Measurements from ENCODE around the gene KRTAP5-6.

DNA sequence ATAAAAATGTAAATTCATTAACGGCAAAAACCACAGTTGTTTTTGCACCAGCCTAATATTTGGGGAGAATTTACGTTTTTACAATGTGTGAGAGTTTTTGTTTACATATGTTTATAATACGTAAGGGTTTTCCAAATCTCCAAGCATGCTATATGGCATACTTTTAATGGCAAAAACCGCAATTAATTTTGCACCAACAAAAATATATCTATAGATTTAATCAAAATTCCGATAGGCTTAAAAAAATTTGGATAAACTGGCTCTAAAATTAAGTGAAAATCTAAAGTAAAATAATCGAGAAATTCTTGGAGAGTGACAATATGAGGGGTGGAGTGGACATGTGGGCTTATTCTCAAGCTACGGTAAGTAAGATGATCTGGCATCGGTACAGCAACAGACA lies 22.8 kb downstream of the KRTAP5-6 start:
- TF ChIP-seq POLR2A (IDR thresholded peaks at IDR 0.05; ENCODE audit: low read length) (no peak), GATA1 (IDR thresholded peaks at IDR 0.05; ENCODE audit: low read depth, low read length) (no peak)

Measured in erythroblast (primary cell).